SU-DHL-6 (cell line): ENCODE results near the gene M6PR.

Experiments
- CTCF ChIP-seq: fragments of 200-600 bp; sonication (generic); IDR thresholded peaks from one replicate; pipeline ENCODE4 v1.5.1; 2017; ENCODE audit warnings: antibody characterized with exemption, mild to moderate bottlenecking, low read length, moderate library complexity; ENCODE audit not compliant: insufficient read depth, poor library complexity, severe bottlenecking
- EZH2phosphoT487 ChIP-seq: fragments of 200-600 bp; sonication (generic), shearing (Covaris generic); conservative IDR thresholded peaks from 2 replicates; pipeline ENCODE4 v1.6.1; 2018; ENCODE audit warnings: mild to moderate bottlenecking, antibody characterized with exemption, low read length, moderate library complexity, mixed read lengths

GRCh38 chr12:8957561-8957960 is 8.1 kb upstream of the M6PR start:
- TF ChIP-seq CTCF (no peak), EZH2phosphoT487 (no peak)
